Hepatic stellate cell (primary cell): ENCODE measurements around the gene HSD11B1.

Source experiments
- DNase-seq: peaks from one replicate; pipeline ENCODE4 v3.0.0; 2011; ENCODE audit warnings: low spot score

The HSD11B1 gene

DNA sequence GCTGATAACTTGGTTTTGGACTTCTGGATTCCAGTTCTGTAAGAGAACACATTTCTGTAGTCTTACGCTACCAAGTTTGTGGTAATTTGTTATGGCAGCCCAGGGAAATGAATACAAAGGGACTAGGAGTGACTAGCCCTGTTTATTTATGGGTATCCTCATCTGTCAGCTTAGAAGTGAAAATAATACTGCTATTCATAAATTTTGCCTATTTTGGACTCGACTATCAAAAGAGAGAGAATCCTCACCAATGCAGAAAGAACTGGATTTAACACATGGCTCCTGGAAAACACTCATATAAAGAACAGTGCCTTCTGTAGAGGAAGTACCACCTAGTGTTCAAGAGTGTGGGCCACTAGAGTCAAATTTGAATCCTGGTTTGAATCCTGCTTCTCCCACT lies 22.6 kb downstream of the HSD11B1 start:
- DNase-seq: no peak

DNA sequence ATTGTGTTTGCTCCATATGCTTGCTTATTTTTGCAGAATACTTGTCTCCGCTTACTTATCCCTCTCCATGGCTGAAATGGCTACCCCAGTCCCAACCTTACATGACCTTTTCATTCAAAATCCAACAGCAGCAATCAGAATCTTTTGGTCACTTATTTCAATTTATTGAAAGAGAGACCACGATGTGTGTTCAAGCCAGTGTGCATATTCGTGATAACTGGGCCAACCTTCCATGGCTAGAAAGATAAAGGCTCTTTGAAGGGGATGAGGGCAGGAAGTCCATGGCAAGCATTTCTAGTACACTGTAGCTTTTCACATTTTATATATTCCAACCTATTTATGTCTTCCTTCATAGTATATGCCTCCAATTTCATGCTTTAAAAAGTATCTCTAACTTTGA lies 23.1 kb downstream of the HSD11B1 start:
- DNase-seq: no peak

DNA sequence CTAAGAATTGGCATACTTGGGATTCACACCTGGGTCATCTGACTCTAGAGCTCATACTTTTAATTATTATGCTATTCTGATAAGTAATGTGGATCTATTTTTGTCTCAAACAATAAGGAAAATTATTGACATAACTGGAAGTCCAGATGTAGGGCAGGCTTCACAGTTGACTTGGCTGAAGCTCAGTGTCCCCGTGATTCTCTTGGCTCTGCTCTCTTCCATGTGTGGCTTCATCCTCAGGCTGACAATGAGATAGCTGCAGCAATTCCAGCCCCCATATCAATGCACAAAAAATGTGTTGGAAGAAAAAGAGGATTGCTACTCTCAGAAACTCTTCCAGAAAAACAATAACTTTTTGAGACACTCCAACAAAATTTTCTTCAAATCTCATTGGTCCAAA lies 23.8 kb downstream of the HSD11B1 start:
- DNase-seq: no peak

DNA sequence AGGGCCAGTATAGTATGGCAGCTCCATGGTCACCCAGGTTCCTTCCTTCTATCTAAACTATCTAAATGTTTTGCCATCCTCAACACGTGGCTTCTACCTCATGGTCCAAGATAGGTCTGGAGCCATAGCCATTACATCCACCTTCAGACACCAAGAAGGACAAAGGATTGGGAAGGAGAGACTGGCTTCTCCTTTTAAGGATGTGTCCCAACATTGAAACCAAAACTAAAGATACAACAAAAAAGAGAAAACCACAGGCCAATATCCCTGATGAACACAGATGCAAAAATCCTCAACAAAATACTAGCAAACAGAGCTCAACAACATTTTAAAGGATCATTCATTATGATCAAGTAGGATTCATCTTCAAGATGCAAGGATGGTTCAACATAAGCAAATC lies 24.8 kb downstream of the HSD11B1 start:
- no peak for DNase-seq

DNA sequence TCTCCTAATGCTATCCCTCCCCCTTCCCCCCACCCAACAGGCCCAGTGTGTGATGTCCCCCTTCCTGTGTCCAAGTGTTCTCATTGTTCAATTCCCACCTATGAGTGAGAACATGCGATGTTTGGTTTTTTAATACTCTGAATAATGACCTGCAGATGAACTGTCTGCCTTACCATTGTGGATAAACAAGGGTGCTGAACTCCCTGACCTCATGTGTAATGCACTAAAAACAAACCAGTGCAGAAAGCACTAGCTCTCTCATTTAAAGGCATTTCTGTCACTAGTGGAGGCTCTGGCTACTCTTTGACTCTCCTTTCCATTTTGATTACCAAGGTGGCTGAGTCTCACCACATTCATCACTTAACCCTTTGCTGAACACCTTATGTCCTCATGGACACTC lies 28.1 kb downstream of the HSD11B1 start:
- DNase-seq: no peak

DNA sequence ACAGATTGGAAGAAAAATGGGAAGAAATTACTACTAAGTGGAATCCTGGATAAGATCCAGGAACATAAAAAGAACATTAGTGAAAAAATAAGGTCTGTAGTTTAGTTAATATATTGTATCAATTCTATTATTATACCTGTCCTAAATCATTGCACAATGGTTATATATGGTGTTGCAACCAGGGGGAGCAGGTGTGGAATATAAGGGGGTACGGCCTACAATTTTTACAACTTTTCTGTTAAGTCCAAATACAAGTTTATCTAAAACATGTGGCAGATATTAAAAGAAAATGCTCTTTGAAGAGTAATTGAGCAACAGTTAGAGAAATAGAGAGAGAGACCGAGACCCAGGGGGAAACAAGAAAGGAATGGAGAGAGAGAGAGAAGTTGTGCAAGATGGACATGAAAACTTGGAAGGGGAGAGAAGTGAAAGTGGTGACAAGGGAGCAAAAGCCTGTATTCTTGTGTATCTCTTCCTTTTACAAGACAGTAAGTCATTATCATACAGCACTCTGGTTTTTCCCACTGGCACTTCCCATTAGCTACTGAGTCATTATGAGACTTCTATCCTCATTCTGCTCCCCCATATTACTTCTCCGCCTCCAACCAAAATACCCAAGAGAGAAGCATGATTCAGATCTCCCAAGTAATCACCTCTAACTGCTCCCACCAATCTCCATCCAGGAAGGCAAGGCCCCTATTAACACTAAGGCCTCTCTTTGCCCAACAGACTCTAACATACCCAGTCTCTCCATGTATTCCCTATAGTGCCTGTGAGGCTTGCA lies 29.0 kb downstream of the HSD11B1 start:
- DNase-seq: no peak

DNA sequence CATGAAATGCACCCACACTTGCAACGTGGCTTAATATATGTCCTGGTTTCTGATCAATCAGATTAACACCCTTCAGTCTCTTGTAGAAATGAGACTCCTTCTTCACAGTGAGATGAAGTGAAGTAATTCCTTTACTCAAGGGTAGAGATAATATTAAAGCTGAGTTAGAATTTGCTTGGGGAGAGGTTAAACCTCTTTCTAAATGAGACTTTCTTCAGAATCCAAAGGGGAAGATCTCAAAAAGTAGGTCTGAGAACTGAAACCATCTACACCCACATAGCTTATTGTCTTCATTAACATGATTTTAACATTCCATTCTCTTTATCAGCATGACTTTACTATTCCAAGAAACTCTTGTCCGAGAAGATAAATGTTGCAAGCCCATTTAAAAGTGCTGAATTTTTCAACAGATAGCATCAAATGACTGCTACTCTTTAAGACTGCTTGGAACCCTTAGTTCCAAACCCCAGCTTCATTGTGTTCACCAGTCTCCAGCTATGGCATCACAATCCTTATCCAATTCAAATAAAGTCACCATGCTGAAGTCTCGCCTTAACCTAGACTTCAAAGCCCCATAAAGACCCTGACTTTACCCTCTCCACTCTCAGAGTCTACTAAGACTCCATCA lies 32.0 kb downstream of the HSD11B1 start:
- DNase-seq: no peak

DNA sequence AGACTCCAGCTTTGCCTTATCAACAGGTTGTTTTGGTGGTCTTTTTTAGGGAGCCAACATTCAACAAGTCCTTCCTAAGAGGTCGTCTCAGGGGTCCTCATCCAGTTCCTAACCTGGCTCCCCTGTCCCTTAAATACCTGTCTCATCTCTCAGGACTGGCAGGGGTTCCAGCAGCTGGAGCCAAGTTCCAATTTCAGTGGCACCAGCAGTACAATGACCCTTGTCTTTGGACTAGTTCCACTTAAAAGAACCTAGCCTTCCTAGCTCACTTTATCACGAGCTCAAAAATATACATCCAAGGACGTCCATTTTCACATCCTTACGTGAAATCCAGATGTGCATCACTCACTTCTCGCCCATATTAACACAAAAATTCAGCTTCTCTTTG lies 32.5 kb downstream of the HSD11B1 start:
- no peak for DNase-seq

DNA sequence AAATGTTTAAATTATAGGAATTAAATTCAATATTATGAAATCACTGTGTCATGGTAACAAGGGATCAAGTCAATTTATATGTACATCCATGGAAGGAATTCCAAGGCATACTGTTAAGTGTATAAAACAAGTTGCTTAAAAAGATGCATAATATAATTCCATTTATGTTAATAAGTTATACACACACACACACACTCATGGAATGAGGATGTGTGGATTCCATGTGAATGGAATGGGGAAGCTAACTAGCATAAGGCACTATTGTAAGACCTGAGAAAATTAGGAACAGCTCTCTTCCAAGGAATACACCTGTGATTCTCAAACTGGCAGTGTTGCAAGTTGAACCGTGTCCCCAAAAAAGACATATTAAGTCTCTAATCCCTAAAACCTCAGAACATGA lies 33.6 kb downstream of the HSD11B1 start:
- DNase-seq: no peak

DNA sequence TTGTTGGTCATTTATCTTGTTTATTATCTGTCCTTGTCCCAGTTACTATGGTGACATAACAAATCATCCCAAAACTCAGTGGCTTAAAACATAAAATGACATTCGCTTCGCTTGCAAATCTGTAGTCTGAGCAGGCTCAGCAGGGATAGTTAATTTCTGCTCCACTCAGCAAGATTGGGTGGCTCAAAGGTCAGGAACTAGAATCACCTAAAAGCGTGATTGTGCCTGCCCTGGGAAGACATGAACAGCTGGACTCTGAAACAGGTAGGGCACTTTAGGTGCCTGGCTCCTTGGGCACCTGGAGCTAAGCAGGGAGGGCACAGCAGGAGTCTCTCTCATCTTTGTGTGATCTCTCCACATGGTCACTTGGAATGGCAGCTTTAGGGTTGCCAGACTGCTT lies 36.5 kb downstream of the HSD11B1 start:
- no peak for DNase-seq

DNA sequence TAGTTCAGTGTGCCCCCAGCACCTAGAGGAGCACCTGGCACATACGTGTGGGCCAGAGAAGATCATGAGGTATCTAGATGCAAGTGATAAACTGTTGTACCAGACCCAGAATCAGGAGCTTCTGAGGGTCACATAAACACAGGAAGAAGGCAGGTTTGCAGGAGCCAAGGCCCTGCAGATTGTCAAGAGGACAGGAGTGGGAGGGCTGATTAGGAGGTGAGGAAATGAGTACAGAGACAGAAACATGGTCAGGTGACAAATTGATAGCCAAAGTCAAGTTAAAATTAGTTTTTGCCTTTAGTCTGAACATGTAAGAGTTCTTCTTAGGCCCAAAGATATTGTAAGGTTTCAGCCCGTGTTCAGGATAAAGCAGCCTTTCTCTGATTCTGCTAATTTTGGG lies 37.2 kb downstream of the HSD11B1 start:
- no peak for DNase-seq

DNA sequence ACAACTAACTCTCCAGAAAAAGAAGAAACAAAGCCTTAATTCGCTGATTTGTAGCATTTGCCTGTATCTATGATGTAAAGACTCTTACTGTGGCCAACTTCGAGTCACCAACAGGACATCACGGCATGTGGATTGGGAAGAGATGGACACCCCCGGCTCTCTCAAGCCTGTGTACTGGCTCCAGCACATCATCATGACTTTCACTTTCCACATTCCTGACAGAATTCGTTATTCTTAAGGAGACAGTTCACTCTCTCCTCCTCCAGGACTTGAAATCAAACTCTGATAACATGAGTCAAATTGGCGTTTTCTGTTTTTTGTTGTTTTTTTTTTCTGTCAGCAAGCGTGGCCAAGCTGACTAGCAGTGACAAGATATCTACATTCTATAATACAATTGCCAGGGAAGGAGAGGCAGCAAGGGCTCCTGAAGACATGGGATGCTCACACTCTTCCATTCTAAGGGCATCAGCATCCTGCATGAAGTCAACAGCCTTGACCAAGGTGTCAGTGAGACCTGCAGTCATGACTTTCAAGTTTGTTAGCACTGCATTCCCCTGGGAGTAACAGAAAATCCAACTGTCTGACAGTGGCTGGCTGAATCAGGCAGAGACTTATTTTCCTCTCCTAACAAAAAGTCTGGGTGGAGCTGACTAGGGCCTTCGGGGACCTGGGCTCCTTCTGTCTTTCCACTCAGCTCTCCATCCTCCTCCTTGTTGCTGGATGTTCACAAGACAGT lies 37.9 kb downstream of the HSD11B1 start:
- DNase-seq: peak; percentile 77

DNA sequence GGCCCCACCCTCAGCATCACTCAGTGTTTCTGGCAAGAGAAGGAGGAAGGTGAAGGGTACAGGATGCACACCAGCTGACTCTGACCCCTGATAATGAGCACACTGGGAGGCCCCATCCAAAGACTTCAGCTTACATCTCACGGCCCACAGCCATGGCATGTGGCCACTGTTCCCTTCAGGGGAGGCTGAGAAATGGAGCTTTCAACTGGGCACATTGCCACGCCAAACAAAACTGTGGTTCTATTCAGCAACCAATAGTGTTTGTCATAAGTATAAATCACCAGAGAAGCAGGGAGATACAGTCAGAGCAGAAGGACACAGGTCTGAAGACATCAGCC lies 38.5 kb downstream of the HSD11B1 start:
- peak; percentile 40 for DNase-seq

DNA sequence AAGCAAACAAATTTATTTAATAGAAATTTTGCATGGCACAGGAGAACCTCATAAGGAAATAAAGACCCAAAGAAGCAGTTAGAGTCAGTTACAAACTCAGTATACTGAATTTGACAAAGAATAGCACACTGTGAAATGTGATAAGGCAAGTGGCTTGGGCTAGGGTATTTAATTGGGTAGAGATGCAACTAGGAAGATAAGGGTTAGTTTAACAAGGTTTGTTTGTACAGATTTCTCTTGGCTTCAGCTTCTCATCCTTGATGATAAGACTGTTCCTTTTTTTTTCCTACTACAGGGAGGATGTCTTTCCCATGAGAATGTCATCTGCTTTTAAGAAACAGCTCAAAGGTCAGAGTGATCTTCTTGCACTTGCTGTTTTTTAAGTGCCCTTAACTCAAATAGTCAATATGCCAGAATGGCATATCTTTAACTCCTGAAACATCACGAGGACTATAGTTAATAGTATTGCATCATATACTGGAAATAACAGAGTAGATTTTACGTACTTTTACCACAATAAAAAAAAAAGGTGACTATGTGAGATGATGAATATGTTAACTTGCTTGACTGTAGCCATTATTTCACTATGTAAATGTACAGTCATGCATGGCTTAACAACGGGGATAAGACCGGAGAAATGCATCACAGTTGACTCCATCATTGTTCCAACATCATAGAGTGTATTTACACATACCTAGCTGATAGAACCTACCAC lies 42.0 kb downstream of the HSD11B1 start:
- no peak for DNase-seq

DNA sequence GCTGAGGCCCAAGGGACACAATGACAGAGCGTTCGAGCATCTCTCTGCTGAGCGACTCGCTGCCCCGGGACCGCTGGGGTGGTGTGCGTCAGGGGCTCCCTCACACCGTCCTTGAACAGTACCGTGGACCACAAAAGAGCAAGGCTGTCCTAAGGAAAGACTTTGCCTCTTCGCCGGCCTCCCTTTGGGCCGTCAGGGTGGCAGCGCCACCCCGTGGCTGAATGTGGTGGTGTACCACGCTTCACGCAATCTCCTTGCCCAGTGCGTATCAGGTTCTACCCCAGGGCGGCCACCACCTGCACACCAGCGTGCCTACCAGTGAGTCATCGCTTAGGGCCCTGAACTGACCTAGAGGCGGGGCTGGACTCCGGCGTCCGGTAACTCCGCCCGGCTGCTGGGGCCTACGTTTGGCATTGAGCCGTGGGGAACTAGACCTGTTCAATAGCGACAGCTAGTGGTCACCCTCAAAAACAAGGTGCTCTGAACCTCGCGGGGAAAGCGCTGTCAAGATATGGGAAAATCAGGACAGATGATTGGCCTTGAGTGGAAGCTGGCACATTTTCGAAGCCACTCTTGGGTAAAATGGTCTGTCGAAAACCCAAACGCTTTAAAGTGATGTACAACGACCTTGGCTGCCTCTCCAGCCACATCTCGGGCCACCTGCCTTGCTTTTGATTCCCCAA lies 43.1 kb downstream of the HSD11B1 start:
- peak; percentile 76 for DNase-seq

DNA sequence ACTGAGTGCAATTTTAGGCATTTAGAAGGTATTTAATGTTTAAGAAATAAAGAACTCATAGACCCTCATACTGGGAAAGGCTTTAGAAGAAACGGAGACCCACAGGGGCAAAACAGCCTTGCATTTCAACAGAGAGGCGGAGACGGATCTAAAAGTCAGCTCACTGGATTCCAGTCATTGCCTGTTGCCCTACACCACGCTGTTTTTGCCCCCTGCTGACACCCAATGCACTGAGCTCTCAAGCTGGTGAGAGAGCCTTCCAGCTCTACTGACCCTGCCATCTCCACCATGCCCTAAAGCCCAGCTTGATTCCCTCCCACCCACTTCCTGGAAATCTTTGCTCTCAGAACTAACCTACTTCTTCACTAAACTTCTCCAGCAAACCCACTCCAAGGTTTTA lies 44.0 kb downstream of the HSD11B1 start:
- DNase-seq: no peak

DNA sequence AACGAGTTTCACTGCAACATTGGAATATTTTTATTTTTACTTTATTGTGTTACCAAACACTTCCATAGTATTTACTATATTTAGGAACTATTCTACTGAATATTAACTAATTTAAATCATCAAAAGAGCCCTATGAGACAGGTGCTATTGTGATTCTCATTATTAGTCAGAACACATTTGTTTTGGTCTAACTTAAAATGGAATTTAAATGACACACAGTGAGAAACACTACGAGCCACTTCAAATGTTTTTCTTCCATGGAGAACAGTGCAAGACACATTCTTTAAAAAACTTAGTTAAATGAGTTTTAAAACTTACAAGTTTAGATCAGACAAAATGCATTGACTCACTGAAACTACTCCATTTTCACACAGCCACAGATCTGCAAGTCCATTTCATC lies 44.6 kb downstream of the HSD11B1 start:
- no peak for DNase-seq

DNA sequence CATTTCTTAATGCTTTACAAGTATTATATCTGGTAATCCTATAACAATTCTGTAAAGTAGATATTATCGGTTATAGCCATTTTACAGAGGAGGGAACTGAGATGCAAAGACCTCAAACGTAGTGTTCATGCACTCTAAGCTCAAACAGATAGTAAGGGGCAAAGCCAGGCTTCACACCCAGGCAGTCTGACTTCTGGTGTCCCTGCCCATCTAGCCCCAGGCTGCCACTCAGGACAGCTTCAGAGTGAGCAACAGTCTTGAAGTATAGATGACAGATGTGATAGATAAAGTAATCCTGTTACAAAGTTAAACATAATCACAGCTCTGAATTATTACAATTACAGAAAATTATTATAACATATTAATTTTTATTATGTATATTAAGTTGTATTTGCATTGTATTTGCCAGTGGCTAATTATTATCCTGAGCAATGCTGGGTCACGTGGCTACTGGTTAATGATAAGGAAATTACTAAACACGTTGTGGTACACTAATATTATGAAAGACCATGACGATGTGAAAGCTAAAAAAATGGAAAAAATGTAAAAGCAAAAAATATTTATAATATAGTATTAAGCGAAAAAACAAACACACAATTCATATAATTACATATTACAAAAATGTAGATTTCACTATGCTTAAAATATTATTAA lies 45.2 kb downstream of the HSD11B1 start:
- DNase-seq: no peak

DNA sequence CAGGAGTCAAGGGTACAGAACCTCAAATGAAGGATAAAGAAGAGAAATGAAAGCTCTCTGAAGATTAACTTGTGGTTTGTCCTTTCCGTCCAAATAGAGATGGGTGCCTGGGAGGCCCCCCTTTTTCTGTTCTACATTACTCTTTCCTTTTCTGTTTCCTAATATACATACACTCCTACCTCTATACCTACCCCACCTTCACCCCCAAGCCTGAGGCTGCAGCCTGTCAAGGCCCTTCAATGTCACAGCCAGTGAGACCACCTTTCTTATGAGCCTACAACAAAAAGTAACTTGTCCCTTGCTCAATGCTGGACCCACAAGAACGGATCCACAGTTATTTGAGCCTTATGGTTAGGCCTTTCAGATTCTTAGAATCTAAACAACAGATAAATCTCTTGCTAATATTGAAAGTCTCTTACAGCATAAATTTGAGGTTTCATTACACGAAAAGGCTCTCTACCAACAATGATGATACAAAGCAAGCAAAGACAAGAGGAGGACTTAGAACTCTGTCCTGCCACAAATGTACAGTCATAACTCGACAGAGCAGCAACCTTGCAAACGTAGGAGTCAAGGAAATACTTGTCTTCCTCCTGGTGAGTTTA lies 47.1 kb downstream of the HSD11B1 start:
- DNase-seq: no peak

DNA sequence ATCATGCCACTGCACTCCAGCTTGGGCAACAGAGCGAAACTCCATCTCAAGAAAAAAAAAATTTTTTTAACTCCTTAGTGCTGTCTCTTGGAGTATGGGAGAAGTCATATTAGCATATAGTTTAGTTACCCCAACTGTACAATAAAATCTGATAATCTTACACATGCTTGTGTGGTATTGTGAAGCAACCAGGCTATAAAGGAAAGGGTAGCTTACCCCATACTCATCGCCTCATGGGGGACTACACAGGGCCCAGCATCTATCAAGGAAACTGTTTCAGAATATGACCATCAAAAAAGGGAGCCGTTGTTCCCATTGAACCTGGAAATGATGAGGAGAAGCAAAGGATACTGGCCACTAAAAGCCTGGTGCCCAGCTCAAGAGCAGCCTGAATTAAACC lies 48.2 kb downstream of the HSD11B1 start:
- DNase-seq: no peak

DNA sequence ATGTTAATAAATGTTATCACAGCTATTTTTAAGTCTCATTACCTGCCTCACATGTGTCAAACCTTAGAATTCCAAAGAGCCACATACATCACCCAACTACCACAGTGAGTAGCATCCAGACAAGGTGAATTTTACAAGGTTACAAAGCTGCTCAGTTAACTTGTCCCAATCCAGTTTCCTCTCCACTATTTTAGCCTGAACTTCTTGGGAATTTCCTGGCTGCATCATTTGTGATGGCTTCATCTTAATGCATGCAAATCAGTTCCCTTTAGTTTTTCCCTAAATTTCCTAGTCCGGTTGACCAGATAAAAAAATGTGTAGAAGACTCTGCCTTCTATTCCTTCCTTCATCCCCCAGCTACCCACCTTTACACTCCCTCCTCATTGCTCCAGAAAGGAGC lies 50.6 kb downstream of the HSD11B1 start:
- no peak for DNase-seq
